M059J (cell line): ENCODE results near the gene TAF11L3. TPM values are rescaled to one million over a fixed set of nuclear protein-coding genes. Genes with fewer than 3 reads are reported as not detected.

Experiments
- total RNA-seq: library from RNA; depleted of rRNA; stranded (reverse); fragments of >200 nt; shearing (Covaris generic); gene quantifications from 2 replicates; pipeline ENCODE4 v1.2.3, GENCODE V29; 2014; rRNA removed

TAF11L3 gene
- total RNA-seq, 1 experiment from 2014 or later = not detected

Other genes starting within 250 kb of the TAF11L3 start
- gene TAF11L2, start 20.1 kb upstream of the TAF11L3 start, total RNA-seq = not detected in 2 replicates
- not detected in 2 replicates for gene TAF11L4, start 3.4 kb downstream of the TAF11L3 start, total RNA-seq
- gene TAF11L5, start 6.9 kb downstream of the TAF11L3 start, total RNA-seq = not detected in 2 replicates
- gene TAF11L6, start 10.3 kb downstream of the TAF11L3 start, total RNA-seq = not detected in 2 replicates
- gene TAF11L7, start 67.4 kb downstream of the TAF11L3 start, total RNA-seq = not detected in 2 replicates
- gene TAF11L8, start 72.6 kb downstream of the TAF11L3 start, total RNA-seq = not detected in 2 replicates
- gene TAF11L9, start 76.0 kb downstream of the TAF11L3 start, total RNA-seq = not detected in 2 replicates
- gene TAF11L10, start 79.5 kb downstream of the TAF11L3 start, total RNA-seq = not detected in 2 replicates
- gene TAF11L11, start 85.8 kb downstream of the TAF11L3 start, total RNA-seq = not detected in 2 replicates
- gene TAF11L12, start 92.0 kb downstream of the TAF11L3 start, total RNA-seq = not detected in 2 replicates
- gene TAF11L13, start 113.7 kb downstream of the TAF11L3 start, total RNA-seq = not detected in 2 replicates
- gene TAF11L14, start 116.1 kb downstream of the TAF11L3 start, total RNA-seq = not detected in 2 replicates